H1 (cell line): Measurements from ENCODE around the gene IFNAR2. TPM values are rescaled to one million over a fixed set of nuclear protein-coding genes. Genes with fewer than 3 reads are reported as not detected.

Source experiments
- CTCF ChIA-PET: fragments of 300-600 bp; sonication (Branson Sonifier 250); formaldehyde crosslinking; loops from one replicate; lab custom pipeline; 2021; ENCODE audit not compliant: partially characterized antibody; lab: Charles Lee
- POLR2A ChIA-PET: fragments of 300-600 bp; sonication (Branson Sonifier 250); formaldehyde crosslinking; loops from one replicate; lab custom pipeline; 2021; ENCODE audit warnings: inconsistent platforms; ENCODE audit not compliant: partially characterized antibody; lab: Charles Lee
- DNase-seq, 2 experiments: peaks; one replicate each; pipeline versions ENCODE4 v3.0.0 to v3.0.0-alpha.2; 2010 to 2022; ENCODE audit warnings: low spot score in 2 of 2, low read depth in 1 of 2, mixed read lengths in 1 of 2
- FAIRE-seq: peaks from 2 replicates; lab custom pipeline; 2011; peaks lifted over from hg19 to GRCh38; lab: Jason Lieb, UNC
- H2AFZ ChIP-seq: 2 replicates; pipeline ENCODE4 v1.8.1; 2012; ENCODE audit warnings: low read length, inconsistent platforms
- H2AK5ac ChIP-seq: 2 replicates; pipeline ENCODE4 v1.6.1; 2013; ENCODE audit warnings: low read depth, low read length
- H2BK120ac ChIP-seq: replicated peaks from 2 replicates; pipeline ENCODE3; 2013; ENCODE audit warnings: low read depth, low read length, inconsistent platforms
- H2BK12ac ChIP-seq: 2 replicates; pipeline ENCODE4 v1.6.1; 2013; ENCODE audit warnings: low read depth, low read length
- H2BK15ac ChIP-seq: 2 replicates; pipeline ENCODE4 v1.6.1; 2013; ENCODE audit warnings: low read length
- H2BK20ac ChIP-seq: 2 replicates; pipeline ENCODE4 v1.6.1; 2013; ENCODE audit warnings: low read length
- H2BK5ac ChIP-seq: 2 replicates; pipeline ENCODE4 v1.6.1; 2013; ENCODE audit warnings: low read depth, low read length
- H3K14ac ChIP-seq: 2 replicates; pipeline ENCODE4 v1.6.1; 2013; ENCODE audit warnings: inconsistent platforms; ENCODE audit not compliant: insufficient read length
- H3K18ac ChIP-seq: 2 replicates; pipeline ENCODE4 v1.6.1; 2013; ENCODE audit warnings: low read length; ENCODE audit errors: extremely low read depth
- H3K23ac ChIP-seq: 2 replicates; pipeline ENCODE4 v1.6.1; 2013; ENCODE audit warnings: inconsistent platforms; ENCODE audit not compliant: insufficient read length
- H3K23me2 ChIP-seq: 2 replicates; pipeline ENCODE4 v1.6.1; 2013; ENCODE audit warnings: low read depth, low read length
- H3K27ac ChIP-seq: 2 replicates; pipeline ENCODE4 v1.6.1; 2011; ENCODE audit warnings: low read depth, low read length, inconsistent platforms
- H3K27me3 ChIP-seq, 4 experiments: replicated peaks in 1 of 4; 1 replicate in 1 of 4; 2 replicates in 3 of 4; pipeline versions ENCODE4 v1.6.1 to v1.8.1; 2011 to 2013; ENCODE audit warnings: low read length in 3 of 4, mild to moderate bottlenecking in 3 of 4, inconsistent platforms in 2 of 4, mixed read lengths in 2 of 4, moderate library complexity in 1 of 4; ENCODE audit not compliant: control insufficient read depth in 3 of 4, insufficient read depth in 3 of 4; ENCODE audit errors: extremely low read depth in 1 of 4
- H3K36me3 ChIP-seq, 4 experiments: 2 replicates each; pipeline versions ENCODE4 v1.6.1 to v1.8.1; 2011 to 2013; ENCODE audit warnings: mild to moderate bottlenecking in 4 of 4, low read length in 3 of 4, moderate library complexity in 2 of 4, control low read depth in 1 of 4, inconsistent platforms in 1 of 4; ENCODE audit not compliant: insufficient read depth in 4 of 4, control insufficient read depth in 2 of 4
- H3K4ac ChIP-seq: replicated peaks from 2 replicates; pipeline ENCODE3; 2013; ENCODE audit warnings: low read length, low read depth, mixed read lengths, inconsistent platforms; ENCODE audit not compliant: insufficient read length
- H3K4me1 ChIP-seq, 4 experiments: replicated peaks in 1 of 4; 1 replicate in 1 of 4; 2 replicates in 3 of 4; pipeline versions ENCODE4 v1.6.1 to v1.8.1; 2011 to 2013; ENCODE audit warnings: low read length in 3 of 4, inconsistent platforms in 2 of 4, mixed read lengths in 1 of 4; ENCODE audit not compliant: insufficient read depth in 4 of 4, control insufficient read depth in 3 of 4
- H3K4me2 ChIP-seq, 2 experiments: 2 replicates each; pipeline versions ENCODE4 v1.6.1 to v1.8.1; 2011 to 2013; ENCODE audit warnings: low read depth in 2 of 2, low read length in 2 of 2, control low read depth in 1 of 2, inconsistent platforms in 1 of 2, mild to moderate bottlenecking in 1 of 2; ENCODE audit not compliant: insufficient read depth in 1 of 2
- H3K4me3 ChIP-seq, 4 experiments: fragments of 200-600, 300-600 bp in 1 of 4; sonication (generic), shearing (Covaris generic), sonication (Bioruptor Twin) in 1 of 4; 2 replicates each; pipeline versions ENCODE4 v1.5.1 to v1.8.1; 2011 to 2016; ENCODE audit warnings: low read length in 4 of 4, low read depth in 3 of 4, control low read depth in 2 of 4, inconsistent platforms in 2 of 4, mild to moderate bottlenecking in 2 of 4, mixed read lengths in 1 of 4, moderate library complexity in 1 of 4; ENCODE audit not compliant: insufficient read depth in 2 of 4; ENCODE audit errors: extremely low read depth in 1 of 4
- H3K56ac ChIP-seq: replicated peaks from 2 replicates; pipeline ENCODE3; 2013; ENCODE audit warnings: low read depth, mild to moderate bottlenecking, mixed read lengths, low read length, inconsistent platforms; ENCODE audit not compliant: insufficient read length
- H3K79me1 ChIP-seq: 2 replicates; pipeline ENCODE4 v1.6.1; 2013; ENCODE audit warnings: low read depth, low read length, control low read depth
- H3K79me2 ChIP-seq, 2 experiments: 2 replicates each; pipeline versions ENCODE4 v1.6.1 to v1.8.1; 2012 to 2013; ENCODE audit warnings: low read length in 2 of 2, mild to moderate bottlenecking in 2 of 2, inconsistent platforms in 1 of 2; ENCODE audit not compliant: insufficient read depth in 2 of 2, control insufficient read depth in 1 of 2
- H3K9ac ChIP-seq, 4 experiments: replicated peaks in 1 of 4; 1 replicate in 1 of 4; 2 replicates in 3 of 4; pipeline versions ENCODE4 v1.6.1 to v1.8.1; 2011 to 2013; ENCODE audit warnings: low read depth in 3 of 4, low read length in 3 of 4, control low read depth in 2 of 4, mild to moderate bottlenecking in 2 of 4, moderate library complexity in 2 of 4, inconsistent platforms in 1 of 4; ENCODE audit errors: extremely low read depth in 1 of 4
- H3K9me3 ChIP-seq, 2 experiments: 2 replicates each; pipeline versions ENCODE4 v1.6.1 to v1.8.1; 2012 to 2013; ENCODE audit warnings: mild to moderate bottlenecking in 2 of 2, moderate library complexity in 2 of 2, control low read depth in 1 of 2, inconsistent platforms in 1 of 2, low read depth in 1 of 2, low read length in 1 of 2, mixed read lengths in 1 of 2; ENCODE audit not compliant: insufficient read depth in 2 of 2
- H4K20me1 ChIP-seq, 2 experiments: replicated peaks in 1 of 2; 2 replicates each; pipeline versions ENCODE3 to v1.8.1; 2011 to 2013; ENCODE audit warnings: inconsistent platforms in 2 of 2, low read length in 2 of 2, mild to moderate bottlenecking in 1 of 2; ENCODE audit not compliant: insufficient read depth in 2 of 2, control insufficient read depth in 1 of 2
- H4K5ac ChIP-seq: 2 replicates; pipeline ENCODE4 v1.6.1; 2013; ENCODE audit warnings: low read length, low read depth, mixed read lengths, inconsistent platforms; ENCODE audit not compliant: insufficient read length
- H4K8ac ChIP-seq: 2 replicates; pipeline ENCODE4 v1.8.0; 2013; ENCODE audit warnings: mild to moderate bottlenecking, moderate library complexity, low read length, inconsistent platforms; ENCODE audit not compliant: insufficient read depth; ENCODE audit errors: extremely low read depth
- H4K91ac ChIP-seq: replicated peaks from 2 replicates; pipeline ENCODE3; 2013; ENCODE audit warnings: low read length, mixed read lengths, inconsistent platforms; ENCODE audit not compliant: insufficient read length
- ASH2L ChIP-seq: fragments of 200-600, 300-600 bp; sonication (generic); IDR thresholded peaks from one replicate; pipeline ENCODE4 v1.7.1; 2017; ENCODE audit warnings: low read length
- BACH1 ChIP-seq: IDR thresholded peaks from 2 replicates; pipeline ENCODE4 v1.6.1; 2012; ENCODE audit warnings: low read length, improper control_type of control experiment
- CREB1 ChIP-seq: IDR thresholded peaks from 2 replicates; pipeline ENCODE4 v1.6.1; 2012; ENCODE audit warnings: inconsistent platforms
- NANOG ChIP-seq: IDR thresholded peaks from 2 replicates; pipeline ENCODE4 v1.6.1; 2011; ENCODE audit warnings: low read length, low read depth, mild to moderate bottlenecking, inconsistent platforms; ENCODE audit not compliant: insufficient read depth, poor library complexity, severe bottlenecking
- RBBP5 ChIP-seq: IDR thresholded peaks from 2 replicates; pipeline ENCODE4 v1.7.1; 2012; ENCODE audit warnings: low read depth, mild to moderate bottlenecking, inconsistent platforms, low read length, moderate library complexity, borderline replicate concordance
- SAP30 ChIP-seq: fragments of 300-600 bp; sonication (generic); IDR thresholded peaks from 2 replicates; pipeline ENCODE4 v1.7.1; 2012; ENCODE audit warnings: low read length, moderate library complexity, mild to moderate bottlenecking, inconsistent platforms; ENCODE audit not compliant: insufficient read depth, insufficient replicate concordance
- SRF ChIP-seq: IDR thresholded peaks from 2 replicates; pipeline ENCODE4 v1.6.1; 2011; ENCODE audit warnings: mild to moderate bottlenecking, low read depth, low read length, moderate library complexity
- YY1 ChIP-seq: IDR thresholded peaks from 2 replicates; pipeline ENCODE4 v1.6.1; 2011; ENCODE audit warnings: low read depth, mild to moderate bottlenecking, low read length
- WGBS, 2 experiments: shearing (Covaris generic) in 1 of 2; methylation state at CpG; one replicate each; pipeline versions ENCODE4 v1.1.6 to v1.1.7; 2013 to 2015; ENCODE audit warnings: low lambda C conversion rate in 2 of 2, mixed read lengths in 2 of 2, inconsistent platforms in 1 of 2, low coverage in 1 of 2, missing lambda C conversion rate in 1 of 2; ENCODE audit not compliant: insufficient replicate concordance in 2 of 2, insufficient coverage in 1 of 2, insufficient read length in 1 of 2; ENCODE audit errors: extremely low coverage in 1 of 2, missing lambda C conversion rate in 1 of 2; 5-methylcytosine and 5-hydroxymethylcytosine counted together
- polyA plus RNA-seq, 7 experiments: library from polyadenylated mRNA; depleted of rRNA in 3 of 7; stranded (reverse) in 5 of 7; unstranded in 2 of 7; fragments of >200 nt in 5 of 7; fragments of 200-250 nt in 2 of 7; gene quantifications; 1 replicate in 5 of 7; 2 replicates in 1 of 7; 4 replicates in 1 of 7; pipeline versions ENCODE4 v1.2.1 to v1.2.3, GENCODE V29; 2011 to 2013; ENCODE audit warnings: missing spikeins in 2 of 7, mixed read lengths in 2 of 7
- total RNA-seq: library from RNA; stranded (reverse); fragmentation: NEBNext Ultra II Directional; extraction: Animal tissue kit (Norgen Biotek cat#: 25700); gene quantifications from 2 replicates; pipeline ENCODE4 v1.2.1, GENCODE V29; 2021

Gene IFNAR2
- total and polyA plus RNA-seq, 2 of the 8 experiments (the other 6 are each of a cell fraction or from before 2014, with no cell fraction given) = 12.2 to 16.1 TPM

GRCh38 chr21:33249331-33250002, 19.7 kb downstream of the IFNAR2 start:
- H3K4me1 ChIP-seq = no peaks in the 10 kb centered on the region
- no peak overlapping the region for H3K9ac ChIP-seq
- no peak overlapping the region for H2AK5ac ChIP-seq
- H3K36me3 ChIP-seq = peaks cover 10 to 45% (median 34%) of the 10 kb centered on the region in 4 experiments
- DNase-seq = no peak
- no peak overlapping the region for H3K4me3 ChIP-seq
- H2BK12ac ChIP-seq = no peak overlapping the region
- no peak overlapping the region for H2BK5ac ChIP-seq
- no peaks in the 10 kb centered on the region for H3K23me2 ChIP-seq
- no peak overlapping the region for H3K23ac ChIP-seq
- no peak overlapping the region for H4K8ac ChIP-seq
- 92% methylated on average over 6 of the region's 7 CpGs; no CpG with 5 or more reads in 1 of the 2 experiments for WGBS, 2 experiments
- no peaks in the 10 kb centered on the region for H3K9me3 ChIP-seq
- H4K91ac ChIP-seq = no peak overlapping the region
- H3K14ac ChIP-seq = no peak overlapping the region
- H3K4ac ChIP-seq = no peak overlapping the region
- ChIA-PET POLR2A (interaction anchor here (0.6 kb wide), 1 partner anchor 80 kb away, joined by 3 read pairs; no protein-coding TSS in a partner anchor), CTCF (no interaction called here)
- H3K27ac ChIP-seq = no peak overlapping the region
- H2BK120ac ChIP-seq = no peak overlapping the region
- H4K20me1 ChIP-seq = no peaks in the 10 kb centered on the region
- H3K79me1 ChIP-seq = no peaks in the 10 kb centered on the region
- no peak overlapping the region for H3K56ac ChIP-seq
- TF ChIP-seq SAP30 (no peak), CREB1 (no peak), BACH1 (no peak), SRF (no peak), YY1 (no peak), RBBP5 (no peak), NANOG (no peak), ASH2L (no peak)
- H3K27me3 ChIP-seq = no peaks in the 10 kb centered on the region
- FAIRE-seq = no peak
- no peak overlapping the region for H2BK15ac ChIP-seq
- no peak overlapping the region for H2AFZ ChIP-seq
- no peak overlapping the region for H3K18ac ChIP-seq
- H2BK20ac ChIP-seq = no peak overlapping the region
- no peak overlapping the region for H4K5ac ChIP-seq
- no peaks in the 10 kb centered on the region for H3K79me2 ChIP-seq
- no peak overlapping the region for H3K4me2 ChIP-seq
